ELR (cell line): ENCODE results near the gene ASXL2.

Experiments
- DNase-seq: peaks from one replicate; pipeline ENCODE4 v3.0.0-alpha.2; 2015; ENCODE audit warnings: low read depth

Gene ASXL2

GRCh38 chr2:25799301-25799700, 79.0 kb downstream of the ASXL2 start:
- DNase-seq, result no peak

GRCh38 chr2:25797620-25798488, 80.4 kb downstream of the ASXL2 start:
- DNase-seq, result no peak

- no peak for DNase-seq
Measured at GRCh38 chr2:25794544-25795276, 83.6 kb downstream of the ASXL2 start.

GRCh38 chr2:25790074-25790790, 88.1 kb downstream of the ASXL2 start:
- DNase-seq, result no peak

DNA sequence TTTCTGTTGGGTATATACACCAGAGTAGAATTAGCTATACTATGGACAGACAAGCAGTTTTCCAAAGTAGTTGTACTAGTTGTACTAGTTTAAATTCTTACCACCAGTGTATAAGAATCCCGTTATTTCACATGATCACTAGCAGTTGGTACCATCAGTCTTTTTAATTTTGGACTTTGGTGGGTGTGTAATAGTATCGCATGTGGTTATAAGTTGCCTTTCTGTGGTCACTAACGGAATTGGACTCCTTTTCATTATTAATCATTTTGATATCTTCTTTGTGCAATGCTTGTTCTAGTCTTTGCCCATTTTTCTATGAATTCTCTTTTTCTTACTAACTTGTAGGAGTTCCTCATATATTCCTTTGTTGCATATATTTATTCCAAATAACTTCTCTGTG, 89.8 kb downstream of the ASXL2 start:
- DNase-seq, result no peak

DNA sequence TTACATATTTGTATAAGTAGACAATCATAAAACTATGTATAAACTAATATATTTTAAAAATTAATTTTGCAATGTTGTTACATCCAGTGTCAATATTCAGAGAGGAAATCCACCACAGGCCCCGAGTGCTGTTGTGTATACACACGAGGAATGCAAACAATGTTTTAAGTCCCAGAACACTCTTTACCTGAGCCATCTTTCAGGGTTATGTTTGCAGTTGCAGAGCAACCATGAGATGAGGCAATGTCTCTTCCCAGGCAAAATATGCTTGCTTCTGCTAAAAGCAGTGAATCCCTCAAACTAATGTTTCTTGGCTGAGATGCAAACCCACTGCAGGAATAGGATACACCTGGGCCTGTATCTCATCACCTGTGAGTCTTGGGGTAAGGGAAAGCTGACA, 91.3 kb downstream of the ASXL2 start:
- DNase-seq, result no peak

DNA sequence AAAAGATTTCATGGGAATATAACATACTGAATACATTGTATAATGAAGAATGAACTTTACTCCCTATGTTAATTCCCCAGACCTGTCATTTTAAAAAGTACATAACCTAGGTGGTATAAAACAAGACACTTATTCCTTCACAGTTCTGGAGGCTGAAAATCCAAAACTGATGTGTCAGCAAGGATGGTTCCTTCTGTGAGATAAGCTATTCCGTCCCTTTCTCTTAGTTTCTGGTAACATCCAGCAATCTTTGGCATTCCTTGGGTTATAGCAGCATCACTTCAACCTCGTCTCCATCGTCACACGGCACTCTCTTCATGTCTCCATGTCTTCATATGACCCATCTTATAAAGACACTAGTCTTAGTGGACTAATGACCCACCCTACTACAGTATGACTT, 93.9 kb downstream of the ASXL2 start:
- DNase-seq, result no peak

DNA sequence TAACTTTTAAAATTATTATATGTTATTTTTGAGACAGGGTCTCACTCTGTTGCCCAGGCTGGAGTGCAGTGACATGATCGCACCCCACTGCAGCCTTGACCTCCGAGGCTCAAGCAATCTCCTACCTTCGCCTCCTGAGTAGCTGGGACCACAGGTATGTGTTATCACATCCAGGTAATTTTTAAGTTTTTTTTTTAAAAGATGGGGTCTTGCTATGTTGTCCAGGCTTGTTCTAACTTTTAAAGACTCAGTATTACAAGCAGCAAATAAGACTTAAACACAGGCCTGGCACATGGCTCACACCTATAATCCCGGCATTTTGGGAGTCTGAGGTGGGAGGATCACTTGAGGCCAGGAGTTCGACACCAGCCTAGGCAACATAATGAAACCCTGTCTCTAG, 101.2 kb downstream of the ASXL2 start:
- DNase-seq, result no peak

GRCh38 chr2:25772078-25772477, 106.2 kb downstream of the ASXL2 start:
- no peak for DNase-seq

- no peak for DNase-seq
Measured at GRCh38 chr2:25763575-25763974, 114.7 kb downstream of the ASXL2 start.

GRCh38 chr2:25760297-25760696, 118.0 kb downstream of the ASXL2 start:
- DNase-seq, result no peak

GRCh38 chr2:25758348-25758747, 119.9 kb downstream of the ASXL2 start:
- DNase-seq, result no peak

DNA sequence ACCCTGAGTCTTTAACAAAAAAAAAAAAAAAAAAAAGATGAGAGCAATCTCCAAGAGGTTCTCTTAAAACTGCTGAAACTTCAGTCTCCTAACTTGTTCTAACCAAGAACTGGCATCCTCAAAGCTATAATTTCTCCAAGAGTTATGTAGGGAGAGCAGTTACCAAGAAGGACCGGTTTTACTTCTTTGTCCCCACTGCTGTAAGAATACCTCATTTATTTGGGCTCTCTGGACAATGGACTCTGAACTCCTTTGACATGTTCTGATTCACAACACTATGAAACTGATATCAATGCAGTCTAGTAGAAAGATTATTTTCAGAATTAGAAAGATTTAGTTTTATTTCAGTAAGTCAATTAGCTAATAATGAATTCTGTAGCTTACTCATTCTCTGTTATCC, 120.4 kb downstream of the ASXL2 start:
- DNase-seq, result no peak

GRCh38 chr2:25756536-25756935, 121.8 kb downstream of the ASXL2 start:
- DNase-seq, result no peak

- no peak for DNase-seq
Measured at GRCh38 chr2:25749676-25750075, 128.6 kb downstream of the ASXL2 start.

- DNase-seq, result no peak
Measured at GRCh38 chr2:25744055-25744454, 134.2 kb downstream of the ASXL2 start.

DNA sequence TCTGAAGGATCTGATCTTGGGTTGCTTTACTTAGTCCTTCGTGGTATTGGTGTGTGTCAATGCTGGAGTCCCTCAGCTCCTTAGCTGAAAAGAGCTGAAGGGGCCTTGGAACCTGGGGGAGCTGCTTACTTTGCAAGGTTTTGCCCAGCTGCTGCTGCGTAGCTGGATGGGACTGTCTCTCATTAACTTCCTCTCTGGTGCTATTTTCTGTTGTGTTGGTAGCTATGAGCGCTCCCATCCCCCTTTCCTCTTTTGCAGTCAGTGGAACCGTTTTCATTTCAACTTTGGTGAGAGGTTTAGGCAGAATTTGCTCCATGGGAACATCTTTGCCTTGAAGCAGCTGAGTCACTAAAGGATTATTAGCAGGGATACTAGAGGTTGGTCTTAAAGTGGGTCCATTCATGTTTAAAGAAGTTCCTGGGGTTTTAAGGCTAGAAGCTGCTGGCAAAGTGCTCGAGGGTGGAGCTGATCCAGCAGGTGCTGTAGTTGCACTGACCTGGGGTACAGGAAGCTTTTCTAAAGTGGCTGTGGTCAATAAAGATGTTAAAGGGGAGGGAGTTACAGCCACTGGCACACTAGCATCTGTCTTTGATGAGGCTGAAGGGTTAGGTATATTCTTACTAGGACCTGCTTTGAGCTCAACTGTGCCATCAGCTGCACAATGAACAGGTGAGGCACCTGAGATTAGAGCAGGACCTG, 135.0 kb downstream of the ASXL2 start:
- no peak for DNase-seq

GRCh38 chr2:25742501-25742900, 135.8 kb downstream of the ASXL2 start:
- no peak for DNase-seq

- no peak for DNase-seq
Measured at GRCh38 chr2:25740810-25741381, 137.4 kb downstream of the ASXL2 start.

- no peak for DNase-seq
Measured at GRCh38 chr2:25738383-25739343, 139.6 kb downstream of the ASXL2 start.
